Anterior cingulate cortex (tissue), 58 donors: ENCODE data around the gene NEMP2.
"Not testable (repeated sequence)": the region's sequence is repeated elsewhere in the genome, so short reads cannot be mapped to it uniquely, and the experiment has no call there.

ENCODE experiments used
- DNase-seq, 58 donors: peaks; one replicate each; lab custom pipeline; 2025; lab: John Stamatoyannopoulos, UW

The NEMP2 gene

GRCh38 chr2:190527918-190528317, 6.6 kb downstream of the NEMP2 start:
- DNase-seq = no peak

- DNase-seq = no peak
These were observed 7.3 kb downstream of the NEMP2 start for GRCh38 chr2:190527214-190527613.

DNA sequence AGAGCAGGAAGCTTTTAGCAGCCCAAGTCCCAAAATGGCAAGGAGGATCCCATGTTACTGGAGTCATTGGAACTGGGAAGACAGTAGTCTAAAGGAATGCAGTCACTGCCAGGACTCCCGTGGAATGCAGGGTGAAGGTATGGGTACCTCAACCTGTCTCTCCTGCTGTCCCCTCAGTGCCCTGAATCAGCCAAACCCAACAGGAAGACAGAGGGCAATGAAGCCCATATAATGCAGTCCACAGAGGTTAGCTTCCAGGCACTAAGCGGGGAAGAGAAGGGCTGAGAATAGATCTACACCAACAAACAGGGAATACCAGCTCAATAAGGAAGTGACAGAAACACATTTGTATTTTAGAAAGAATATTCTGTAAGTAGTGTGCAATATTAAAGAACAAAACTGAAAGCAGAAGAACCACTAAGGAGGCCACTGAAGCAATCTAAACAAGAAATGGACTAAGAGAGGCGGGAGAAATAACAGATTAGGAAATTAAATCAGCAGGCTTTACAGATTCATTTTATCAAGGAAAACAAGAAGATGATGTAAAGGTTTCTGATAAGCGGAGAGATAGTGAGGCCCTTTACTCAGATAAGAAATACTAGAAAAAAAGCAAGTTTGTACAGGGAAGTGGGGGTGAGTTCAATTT, 8.3 kb downstream of the NEMP2 start:
- DNase-seq = no peak

DNA sequence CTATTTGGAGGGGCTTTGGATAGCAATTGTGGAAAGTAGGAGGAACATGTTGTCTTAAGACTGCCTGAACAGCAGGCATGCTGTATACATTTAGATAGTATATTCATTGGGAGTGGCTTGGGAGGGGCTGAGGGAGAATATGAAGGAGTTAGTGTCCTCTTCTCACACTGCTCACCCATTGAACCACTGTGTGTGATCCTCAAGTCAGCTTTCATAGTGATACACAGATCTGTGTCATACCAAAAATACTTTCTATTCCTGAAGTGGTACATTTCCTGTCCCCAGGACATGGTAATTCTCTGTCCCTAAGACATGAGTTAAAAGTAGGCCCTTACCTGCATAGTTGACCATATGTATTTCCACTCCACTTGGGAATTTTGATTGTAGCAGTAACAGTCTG, 9.6 kb downstream of the NEMP2 start:
- DNase-seq = no peak

DNA sequence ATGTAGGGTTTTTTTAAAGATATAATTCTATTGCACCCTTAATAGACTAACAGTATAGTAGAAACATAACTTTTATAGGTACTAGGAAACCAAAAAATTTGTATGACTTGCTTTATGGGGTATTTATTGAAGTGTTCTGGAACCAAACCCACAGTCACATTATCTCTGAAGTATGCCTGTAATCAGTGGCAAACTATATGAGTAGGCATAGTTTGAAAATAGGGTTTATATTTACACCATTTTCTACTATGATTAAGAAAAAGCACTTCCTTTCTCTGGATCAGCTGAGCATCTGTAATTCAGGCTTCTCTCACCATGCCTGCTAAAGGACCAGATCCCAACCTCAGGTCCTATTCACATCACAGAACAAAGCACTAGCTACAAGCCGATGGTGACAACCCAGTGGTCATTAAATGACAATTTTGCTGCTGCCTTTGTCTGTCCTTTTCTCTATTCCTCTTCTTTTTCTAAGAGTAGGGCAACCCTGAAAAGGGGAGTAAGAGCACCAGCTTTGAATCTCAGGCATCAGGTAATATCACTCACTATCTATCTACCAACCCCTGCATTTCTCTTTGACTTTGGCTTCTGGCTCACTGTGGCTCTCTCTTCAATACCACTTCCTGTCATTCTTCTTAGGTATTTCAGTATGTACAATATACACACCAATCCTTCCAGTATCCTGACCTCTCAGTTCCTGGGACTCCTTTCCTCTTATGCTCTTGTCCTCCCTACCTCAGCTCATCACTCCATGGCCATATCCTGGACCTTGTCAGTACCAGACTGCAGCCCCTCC, 14.4 kb downstream of the NEMP2 start:
- no peak for DNase-seq

GRCh38 chr2:190517468-190517867, 17.1 kb downstream of the NEMP2 start:
- no peak for DNase-seq

DNA sequence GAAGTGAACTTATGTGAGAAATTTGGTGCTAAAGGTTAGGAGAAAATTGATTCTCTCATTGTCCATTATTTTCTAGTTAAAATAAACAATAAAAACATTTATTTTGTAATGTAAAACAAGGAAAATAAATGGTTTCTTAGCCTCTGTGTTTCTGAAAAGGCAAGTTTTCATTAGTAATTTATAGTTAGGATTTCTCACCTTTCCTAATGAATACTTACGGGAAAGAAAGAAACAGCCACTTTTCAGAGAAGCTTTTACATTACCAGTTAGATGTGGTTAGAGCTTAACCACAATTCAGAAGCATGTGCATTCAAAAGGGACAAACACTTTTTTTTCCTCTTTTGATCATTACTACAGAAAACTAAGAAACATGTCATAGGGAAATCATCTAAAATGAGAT, 18.8 kb downstream of the NEMP2 start:
- DNase-seq = no peak

DNA sequence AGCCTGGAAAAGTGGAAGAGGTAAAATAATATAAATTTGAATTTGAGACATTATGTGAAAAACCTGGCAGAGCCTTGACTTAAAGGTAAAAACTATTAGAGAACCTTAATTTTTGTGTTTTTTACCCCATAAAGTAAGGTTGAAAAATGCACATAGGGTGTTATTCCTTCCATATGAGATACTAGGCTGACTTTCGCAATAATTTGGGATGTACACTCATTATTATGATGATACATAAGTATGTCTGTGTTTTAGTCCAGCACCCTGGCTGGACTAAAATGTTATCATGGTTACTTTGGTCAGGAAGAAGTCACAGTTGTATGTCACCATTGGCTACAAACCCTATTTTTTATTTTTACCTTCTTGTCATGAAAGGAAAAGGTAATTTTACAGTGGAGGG, 19.8 kb downstream of the NEMP2 start:
- DNase-seq = no peak

GRCh38 chr2:190513877-190514276, 20.6 kb downstream of the NEMP2 start:
- no peak for DNase-seq

DNA sequence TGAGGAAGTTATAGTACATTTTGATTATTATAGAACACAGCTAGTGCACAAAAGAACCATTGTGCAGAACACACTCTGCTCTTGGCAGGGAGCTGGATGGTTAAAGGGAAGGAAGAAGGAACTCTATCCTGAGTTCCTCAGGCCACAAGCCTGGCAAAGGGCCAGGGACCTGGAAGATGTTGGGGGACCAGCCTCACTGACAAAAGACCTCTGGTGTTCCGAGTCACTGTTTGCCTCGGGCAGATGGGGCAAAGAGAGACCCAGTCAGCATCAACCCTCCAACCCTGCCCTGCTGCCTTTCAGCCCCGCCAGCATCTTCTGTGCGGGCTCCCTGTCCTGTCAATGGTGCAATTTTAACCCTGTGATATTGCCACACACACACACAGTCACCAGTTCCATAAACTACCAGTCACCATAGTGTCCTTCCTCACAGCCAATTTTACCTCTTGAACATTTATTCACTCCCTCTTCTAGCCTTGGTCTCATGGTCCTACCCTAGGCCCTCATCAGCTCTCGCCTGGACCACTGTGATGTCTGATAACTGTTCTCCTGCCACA, 21.9 kb downstream of the NEMP2 start:
- peak in 1 of 58 donors; percentile 53 for DNase-seq

DNA sequence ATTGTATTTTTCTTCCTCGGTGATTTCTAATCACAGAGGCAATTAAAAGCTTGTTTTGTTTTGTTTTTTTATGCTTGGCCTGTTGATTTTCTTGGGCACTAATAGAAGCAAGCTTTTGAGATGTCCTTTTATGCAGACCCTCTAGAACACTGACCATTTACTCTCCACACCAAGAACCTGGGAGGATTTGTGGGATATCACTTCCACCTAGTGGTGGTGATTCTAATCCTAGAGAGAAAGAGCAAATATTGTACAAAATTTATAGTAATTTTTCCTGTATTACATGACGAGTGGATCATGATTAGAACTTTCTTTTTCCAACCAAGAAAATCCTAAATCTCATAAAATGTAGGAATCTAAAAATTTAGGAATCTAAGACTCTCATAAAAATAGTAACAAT, 23.4 kb downstream of the NEMP2 start:
- peak in 1 of 58 donors; percentile 9 for DNase-seq

- DNase-seq = not testable (repeated sequence)
These were observed 24.6 kb downstream of the NEMP2 start for GRCh38 chr2:190509895-190510294.

GRCh38 chr2:190507135-190507534, 27.4 kb downstream of the NEMP2 start:
- DNase-seq = no peak

- no peak for DNase-seq
These were observed 27.9 kb downstream of the NEMP2 start for GRCh38 chr2:190506666-190507065.

GRCh38 chr2:190505696-190506095, 28.8 kb downstream of the NEMP2 start:
- peak in 2 of 58 donors; percentile 9 to 14 for DNase-seq

GRCh38 chr2:190504912-190505311, 29.6 kb downstream of the NEMP2 start:
- DNase-seq = no peak

GRCh38 chr2:190503088-190503487, 31.4 kb downstream of the NEMP2 start:
- no peak for DNase-seq

GRCh38 chr2:190501702-190502407, 32.7 kb downstream of the NEMP2 start:
- DNase-seq = no peak

- no peak for DNase-seq
These were observed 33.3 kb downstream of the NEMP2 start for GRCh38 chr2:190501231-190501630.

GRCh38 chr2:190500054-190500502, 34.4 kb downstream of the NEMP2 start:
- DNase-seq = peak in 3 of 58 donors; percentile 7 to 22 (median 17)

GRCh38 chr2:190499273-190499672, 35.2 kb downstream of the NEMP2 start:
- DNase-seq = no peak
